Naive thymus-derived CD4-positive, alpha-beta T cell (primary cell): Measurements from ENCODE around the gene HABP4. TPM values are rescaled to one million over a fixed set of nuclear protein-coding genes. Genes with fewer than 3 reads are reported as not detected.
A peak's percentile ranks its signal among the peaks of the same experiment; 100 is the strongest.

ENCODE experiments used
- ATAC-seq: fragments of 150-1000 bp; cut with Tn5 transposase; 2 replicates; pipeline ENCODE4 v1.10.0; 2021; ENCODE audit warnings: mild to moderate bottlenecking, moderate library complexity
- CTCF ChIA-PET: fragments of 350-600 bp; sonication (Branson Sonifier 250); formaldehyde crosslinking; loops from one replicate; lab custom pipeline; 2021; ENCODE audit warnings: antibody characterized with exemption; lab: Charles Lee
- POLR2A ChIA-PET: fragments of 350-600 bp; sonication (Branson Sonifier 250); formaldehyde crosslinking; loops from one replicate; lab custom pipeline; 2021; ENCODE audit warnings: antibody characterized with exemption, inconsistent platforms; lab: Charles Lee
- DNase-seq, 9 donors: peaks; one replicate each; pipeline versions ENCODE4 v3.0.0 to v3.0.0-alpha.2; 2020 to 2022; ENCODE audit warnings: mixed read lengths in 1 of 9
- H3K27ac ChIP-seq: one replicate; pipeline ENCODE4 v1.7.0; 2013; ENCODE audit warnings: mild to moderate bottlenecking, low read depth, low read length, moderate library complexity
- H3K27me3 ChIP-seq, 2 donors: one replicate each; pipeline ENCODE4 v1.7.0; 2013; ENCODE audit warnings: low read length in 2 of 2, mild to moderate bottlenecking in 2 of 2, moderate library complexity in 2 of 2; ENCODE audit not compliant: control insufficient read depth in 2 of 2, insufficient read depth in 2 of 2
- H3K36me3 ChIP-seq, 3 experiments: 1 replicate in 2 of 3; 2 replicates in 1 of 3; pipeline ENCODE4 v1.7.0; 2013; ENCODE audit warnings: low read length in 3 of 3, mild to moderate bottlenecking in 3 of 3, moderate library complexity in 1 of 3; ENCODE audit not compliant: insufficient read depth in 3 of 3, control insufficient read depth in 2 of 3
- H3K4me1 ChIP-seq, 2 donors: one replicate each; pipeline ENCODE4 v1.7.0; 2013; ENCODE audit warnings: low read length in 2 of 2, mild to moderate bottlenecking in 2 of 2, moderate library complexity in 1 of 2; ENCODE audit not compliant: control insufficient read depth in 2 of 2, insufficient read depth in 2 of 2
- H3K4me3 ChIP-seq: 2 replicates; pipeline ENCODE4 v1.7.0; 2013; ENCODE audit warnings: mild to moderate bottlenecking, low read length
- H3K9me3 ChIP-seq, 3 experiments: 1 replicate in 2 of 3; 2 replicates in 1 of 3; pipeline ENCODE4 v1.7.0; 2013; ENCODE audit warnings: low read length in 3 of 3; ENCODE audit not compliant: control insufficient read depth in 2 of 3
- H3K27ac Mint-ChIP-seq, 9 donors: one replicate each; pipeline ENCODE4 v1.8.0; 2020 to 2022; ENCODE audit warnings: mixed read lengths in 9 of 9, mild to moderate bottlenecking in 8 of 9, moderate library complexity in 5 of 9, inconsistent platforms in 2 of 9
- H3K27me3 Mint-ChIP-seq, 5 donors: one replicate each; pipeline ENCODE4 v1.8.0; 2021 to 2022; ENCODE audit warnings: mixed read lengths in 5 of 5, mild to moderate bottlenecking in 1 of 5
- H3K36me3 Mint-ChIP-seq, 5 donors: one replicate each; pipeline ENCODE4 v1.8.0; 2020 to 2022; ENCODE audit warnings: mixed read lengths in 5 of 5, mild to moderate bottlenecking in 3 of 5, inconsistent platforms in 1 of 5
- H3K4me1 Mint-ChIP-seq, 7 donors: one replicate each; pipeline ENCODE4 v1.8.0; 2020 to 2022; ENCODE audit warnings: mixed read lengths in 7 of 7, mild to moderate bottlenecking in 3 of 7, inconsistent platforms in 1 of 7
- H3K4me3 Mint-ChIP-seq, 10 donors: one replicate each; pipeline ENCODE4 v1.8.0; 2020 to 2022; ENCODE audit warnings: mild to moderate bottlenecking in 10 of 10, mixed read lengths in 10 of 10, moderate library complexity in 6 of 10, inconsistent platforms in 2 of 10
- H3K9me3 Mint-ChIP-seq, 11 donors: one replicate each; pipeline ENCODE4 v1.8.0; 2020 to 2022; ENCODE audit warnings: mixed read lengths in 11 of 11, mild to moderate bottlenecking in 4 of 11, inconsistent platforms in 1 of 11, moderate library complexity in 1 of 11
- intact Hi-C, 2 donors: fragments of 100-400 bp; cut with micrococcal nuclease; formaldehyde crosslinking; loops; one replicate each; pipeline ENCODE4 v1.15.1; 2023
- polyA plus RNA-seq, 2 donors: library from polyadenylated mRNA; unstranded; fragments of 300-500 nt; fragmentation: Illumina TruSeq; gene quantifications; one replicate each; pipeline ENCODE4 v1.2.3, GENCODE V29; 2021
- total RNA-seq, 6 experiments: library from RNA in 5 of 6; stranded (reverse) in 5 of 6; gene quantifications; 1 replicate in 5 of 6; 2 replicates in 1 of 6; pipeline ENCODE4 v1.2.3 and lab custom pipeline; 2021 to 2026

The HABP4 gene
- total and polyA plus RNA-seq, 7 experiments from 2014 or later: 6.6 to 40.3 (median 23.9) TPM

DNA sequence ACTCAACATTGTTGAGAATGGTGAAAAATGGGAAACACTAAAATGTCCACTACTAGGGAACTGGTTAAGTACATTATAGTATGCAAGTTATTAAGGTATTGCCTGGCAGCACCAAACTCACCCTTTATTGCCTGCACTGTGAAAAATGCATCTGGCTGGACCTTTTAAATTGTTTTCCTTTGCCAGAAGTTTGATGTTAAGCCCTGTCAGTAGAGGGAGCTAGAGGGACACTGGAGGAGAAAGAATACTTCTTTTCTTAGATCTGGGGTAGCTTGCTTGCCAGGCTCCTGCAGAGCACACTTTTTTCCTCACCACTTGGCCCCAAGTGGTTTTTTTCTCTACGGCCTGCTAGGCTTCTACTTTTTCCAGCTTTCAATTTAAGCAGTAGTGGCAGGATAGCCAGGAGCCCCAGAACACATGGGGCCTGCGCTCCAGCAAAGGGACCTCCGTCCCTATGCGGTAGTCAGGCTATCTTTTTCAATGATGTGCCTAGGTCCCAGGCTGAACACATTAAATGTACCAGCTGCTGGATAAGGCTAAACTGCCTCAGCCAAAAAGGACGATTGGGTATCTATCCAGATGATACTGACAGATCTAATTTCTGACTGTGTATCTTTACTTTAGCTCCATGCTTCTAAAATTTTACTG is 8.0 kb upstream of the HABP4 start:
- intact Hi-C loops: loop anchor here (1.0 to 2.0 kb wide), 3 partner anchors 115 to 209 kb away; no protein-coding TSS in a partner anchor

DNA sequence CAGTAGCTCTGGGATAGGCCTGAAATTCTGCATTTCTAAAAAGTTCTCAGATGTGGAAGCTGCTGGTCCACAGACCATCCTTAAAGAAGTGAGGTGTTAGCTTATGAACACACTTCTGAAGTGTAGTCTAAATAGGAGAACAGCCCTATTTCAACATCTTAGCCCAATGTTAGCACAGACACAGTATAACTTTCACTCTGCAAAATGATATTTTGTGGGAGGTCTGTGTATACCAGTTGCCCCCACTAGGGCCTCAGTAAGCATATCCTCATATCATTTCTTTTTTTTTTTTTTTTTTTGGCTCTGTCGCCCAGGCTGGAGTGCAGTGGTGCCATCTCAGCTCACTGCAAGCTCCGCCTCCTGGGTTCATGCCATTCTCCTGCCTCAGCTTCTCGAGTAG is 7.5 kb upstream of the HABP4 start:
- peaks cover 0 to 20% (median 0%) of the 10 kb centered on the region in 5 donors for H3K27me3 Mint-ChIP-seq
- no peak overlapping the region for H3K27ac Mint-ChIP-seq
- no peak overlapping the region for H3K4me3 ChIP-seq
- H3K9me3 ChIP-seq: no peaks in the 10 kb centered on the region
- H3K27me3 ChIP-seq: no peaks in the 10 kb centered on the region
- H3K9me3 Mint-ChIP-seq: peaks cover 0 to 2% (median 0%) of the 10 kb centered on the region in 11 donors
- ChIA-PET CTCF (interaction anchor here (1.1 kb wide), 1 partner anchor 30 kb away, joined by 3 read pairs; no protein-coding TSS in a partner anchor), POLR2A (interaction anchor here (1.0 to 1.4 kb wide), 3 partner anchors 9 to 124 kb away, joined by 3 to 4 read pairs (median 4); no protein-coding TSS in a partner anchor)
- no peaks in the 10 kb centered on the region for H3K36me3 ChIP-seq
- no peak overlapping the region for H3K4me3 Mint-ChIP-seq
- intact Hi-C loops: loop anchor here in 1 of 2 donors (1.0 kb wide), 1 partner anchor 209 kb away; no protein-coding TSS in a partner anchor
- no peaks in the 10 kb centered on the region for H3K4me1 ChIP-seq
- H3K4me1 Mint-ChIP-seq: peaks cover 0 to 5% (median 0%) of the 10 kb centered on the region in 7 donors
- DNase-seq: no peak
- no peaks in the 10 kb centered on the region for H3K36me3 Mint-ChIP-seq
- no peak overlapping the region for H3K27ac ChIP-seq
- ATAC-seq: peak; percentile 71

More for the DNA sequence above, 8.0 kb upstream of the HABP4 start:
- peaks cover 0 to 14% (median 0%) of the 10 kb centered on the region in 5 donors for H3K27me3 Mint-ChIP-seq
- CTCF ChIA-PET: interaction anchor here (1.1 kb wide), 1 partner anchor 29 kb away, joined by 3 read pairs; no protein-coding TSS in a partner anchor
- ATAC-seq (no peak), DNase-seq (peak in 1 of 9 donors; percentile 13)
- POLR2A ChIA-PET: interaction anchor here (1.0 to 1.4 kb wide), 2 partner anchors 9 to 125 kb away, joined by 3 to 4 read pairs; no protein-coding TSS in a partner anchor
- Histone ChIP-seq H3K4me3 (no peak overlapping the region), H3K27me3 (no peaks in the 10 kb centered on the region), H3K27ac (no peak overlapping the region), H3K4me1 (no peaks in the 10 kb centered on the region), H3K9me3 (no peaks in the 10 kb centered on the region), H3K36me3 (no peaks in the 10 kb centered on the region)
- H3K4me1 Mint-ChIP-seq: no peaks in the 10 kb centered on the region
- no peaks in the 10 kb centered on the region for H3K36me3 Mint-ChIP-seq
- no peak overlapping the region for H3K4me3 Mint-ChIP-seq
- peaks cover 0 to 2% (median 0%) of the 10 kb centered on the region in 11 donors for H3K9me3 Mint-ChIP-seq
- no peak overlapping the region for H3K27ac Mint-ChIP-seq

DNA sequence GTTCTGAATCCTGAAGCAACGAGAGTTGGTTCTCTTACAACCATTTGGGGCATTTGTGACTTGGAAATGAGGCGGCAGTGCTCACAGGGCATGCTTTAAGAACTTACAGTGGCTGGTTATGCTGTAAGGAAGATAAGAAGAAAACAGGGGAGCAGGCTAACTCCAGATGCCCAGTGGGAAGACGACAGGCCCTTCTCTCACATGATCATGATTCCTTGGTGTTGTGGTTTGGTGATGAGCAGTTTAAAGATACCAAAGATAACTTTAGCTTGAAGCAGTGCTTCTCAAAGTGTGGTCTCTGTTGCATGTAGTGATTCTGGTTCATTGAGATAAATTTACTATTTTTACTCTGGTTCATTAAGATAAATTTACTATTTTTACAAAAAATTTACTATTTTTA is 2.6 kb upstream of the HABP4 start:
- Mint-ChIP-seq H3K36me3 (no peaks in the 10 kb centered on the region), H3K27ac (peak overlapping the region in 1 of 9 donors; percentile 40), H3K4me1 (peaks cover 10 to 20% (median 15%) of the 10 kb centered on the region in 7 donors), H3K4me3 (no peak overlapping the region), H3K27me3 (peaks cover 0 to 42% (median 6%) of the 10 kb centered on the region in 5 donors), H3K9me3 (no peaks in the 10 kb centered on the region)
- DNase-seq (no peak), ATAC-seq (no peak)
- no peaks in the 10 kb centered on the region for H3K27me3 ChIP-seq
- CTCF ChIA-PET: no interaction called here
- POLR2A ChIA-PET: interaction anchor here (1.0 kb wide), 1 partner anchor 31 kb away, joined by 3 read pairs; no protein-coding TSS in a partner anchor
- intact Hi-C loops: no loop called here
- H3K27ac ChIP-seq: no peak overlapping the region
- no peak overlapping the region for H3K4me3 ChIP-seq
- no peaks in the 10 kb centered on the region for H3K9me3 ChIP-seq
- peaks cover 0 to 4% (median 0%) of the 10 kb centered on the region in 3 experiments for H3K36me3 ChIP-seq
- H3K4me1 ChIP-seq: peaks cover 5 to 14% of the 10 kb centered on the region in 2 donors

DNA sequence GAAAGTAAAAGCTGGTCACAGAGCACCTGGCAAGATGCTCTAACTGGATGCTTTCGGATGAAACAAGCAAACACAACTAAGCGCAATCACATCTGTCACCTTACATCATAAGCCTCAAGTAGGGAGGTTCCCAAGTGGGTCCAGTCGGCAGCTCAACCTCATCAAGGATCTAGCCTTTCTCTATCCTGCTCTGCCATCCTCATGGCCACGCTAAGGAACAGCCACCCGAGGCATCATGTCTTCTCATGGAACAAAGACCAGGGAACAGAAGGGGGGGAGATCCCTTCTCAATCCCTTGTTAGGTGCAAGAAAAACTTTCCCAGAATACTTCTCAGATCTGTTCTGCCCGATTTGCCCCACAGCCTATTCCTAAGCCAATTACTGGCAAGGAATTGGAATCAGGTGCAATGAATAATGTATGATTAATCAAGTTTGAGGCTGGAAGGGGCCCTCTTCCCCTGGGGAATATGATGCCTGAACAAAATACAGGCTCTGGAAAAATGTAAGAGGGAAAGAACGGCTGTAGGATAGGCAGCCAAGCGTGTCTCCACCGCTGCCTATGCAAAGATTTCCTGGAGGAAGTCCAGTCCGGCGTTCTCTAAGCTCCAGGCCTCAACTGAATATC is 1.3 kb upstream of the HABP4 start:
- intact Hi-C loops: no loop called here
- no peak for ATAC-seq
- Histone ChIP-seq H3K4me1 (peaks cover 5 to 14% of the 10 kb centered on the region in 2 donors), H3K4me3 (no peak overlapping the region), H3K27me3 (no peaks in the 10 kb centered on the region), H3K27ac (no peak overlapping the region), H3K9me3 (no peaks in the 10 kb centered on the region), H3K36me3 (peaks cover 0 to 4% (median 0%) of the 10 kb centered on the region in 3 experiments)
- POLR2A ChIA-PET: interaction anchor here (1.0 to 4.8 kb wide), 8 partner anchors 13 to 121 kb away, joined by 3 to 42 read pairs (median 4); partner anchors contain the start of gene ZNF367
- Mint-ChIP-seq H3K4me1 (peaks cover 15 to 28% (median 22%) of the 10 kb centered on the region in 7 donors), H3K27ac (peak overlapping the region in 3 of 9 donors; percentile 37 to 77 (median 71)), H3K4me3 (peak overlapping the region in 8 of 10 donors; percentile 76 to 92 (median 83)), H3K9me3 (no peaks in the 10 kb centered on the region), H3K36me3 (peaks cover 0 to 2% (median 0%) of the 10 kb centered on the region in 5 donors), H3K27me3 (peaks cover 0 to 43% (median 6%) of the 10 kb centered on the region in 5 donors)
- CTCF ChIA-PET: interaction anchor here (1.1 kb wide), 1 partner anchor 29 kb away, joined by 4 read pairs; no protein-coding TSS in a partner anchor
- no peak for DNase-seq

DNA sequence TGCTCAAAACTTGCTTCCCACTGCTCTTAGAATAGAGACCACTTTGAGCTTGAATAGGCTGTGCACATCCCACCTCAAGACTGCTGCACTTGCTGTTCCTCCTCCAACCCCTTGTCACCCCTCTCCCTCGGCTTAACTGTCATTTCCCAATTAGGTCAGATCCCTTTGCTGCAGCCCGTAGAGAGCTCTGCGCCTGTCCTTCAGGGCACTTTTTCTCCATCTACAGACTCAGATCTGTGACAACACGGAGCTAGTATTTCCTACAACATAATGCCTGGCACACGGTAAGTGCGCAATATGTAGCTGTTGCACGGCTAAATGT is 485 bp upstream of the HABP4 start:
- DNase-seq (no peak), ATAC-seq (peak; percentile 3)
- peaks cover 19 to 33% (median 26%) of the 10 kb centered on the region in 7 donors for H3K4me1 Mint-ChIP-seq
- no peaks in the 10 kb centered on the region for H3K9me3 ChIP-seq
- POLR2A ChIA-PET: interaction anchor here (0.8 to 4.8 kb wide), 16 partner anchors 10 to 206 kb away, joined by 3 to 42 read pairs (median 4); partner anchors contain the start of genes SLC35D2 and ZNF367
- H3K27me3 Mint-ChIP-seq: peaks cover 0 to 43% (median 6%) of the 10 kb centered on the region in 5 donors
- peak overlapping the region; percentile 69 to 92 (median 83) for H3K4me3 Mint-ChIP-seq
- intact Hi-C loops: no loop called here
- H3K4me3 ChIP-seq: peak overlapping the region; percentile 72
- CTCF ChIA-PET: interaction anchor here (0.6 to 1.3 kb wide), 5 partner anchors 30 to 1810 kb away, joined by 3 to 5 read pairs (median 4); no protein-coding TSS in a partner anchor
- H3K27me3 ChIP-seq: no peaks in the 10 kb centered on the region
- H3K36me3 ChIP-seq: peaks cover 0 to 4% (median 0%) of the 10 kb centered on the region in 3 experiments
- H3K27ac Mint-ChIP-seq: peak overlapping the region in 8 of 9 donors; percentile 19 to 91 (median 74)
- peaks cover 0 to 4% (median 0%) of the 10 kb centered on the region in 5 donors for H3K36me3 Mint-ChIP-seq
- peaks cover 5 to 14% of the 10 kb centered on the region in 2 donors for H3K4me1 ChIP-seq
- peak overlapping the region; percentile 32 for H3K27ac ChIP-seq
- H3K9me3 Mint-ChIP-seq: no peaks in the 10 kb centered on the region
